Stimulated activated effector memory CD8-positive, alpha-beta T cell treated with anti-CD3 and anti-CD28 coated beads, Interleukin-12 subunit alpha, Interleukin-12 subunit beta, amount 100 ng/mL, for 72 hours (primary cell): ENCODE measurements around the gene TTYH1.
"Not testable (repeated sequence)": the region's sequence is repeated elsewhere in the genome, so short reads cannot be mapped to it uniquely, and the experiment has no call there.

ENCODE experiments used
- ATAC-seq: fragments of 150-1000 bp; cut with Tn5 transposase; 2 replicates; pipeline ENCODE4 v1.10.0; 2021
- DNase-seq, 2 donors: peaks; one replicate each; pipeline ENCODE4 v3.0.0; 2021 to 2022; ENCODE audit warnings: low spot score in 2 of 2
- H3K27ac Mint-ChIP-seq: one replicate; pipeline ENCODE4 v1.8.0; 2022; ENCODE audit warnings: mild to moderate bottlenecking, mixed read lengths
- H3K36me3 Mint-ChIP-seq: one replicate; pipeline ENCODE4 v1.8.0; 2022; ENCODE audit warnings: mild to moderate bottlenecking, mixed read lengths
- H3K4me1 Mint-ChIP-seq: one replicate; pipeline ENCODE4 v1.8.0; 2022; ENCODE audit warnings: mixed read lengths
- H3K4me3 Mint-ChIP-seq: one replicate; pipeline ENCODE4 v1.8.0; 2022; ENCODE audit warnings: mild to moderate bottlenecking, mixed read lengths
- H3K9me3 Mint-ChIP-seq: one replicate; pipeline ENCODE4 v1.8.0; 2022; ENCODE audit warnings: mixed read lengths

The TTYH1 gene

GRCh38 chr19:54436628-54437252, 21.5 kb downstream of the TTYH1 start:
- Mint-ChIP-seq H3K27ac (peak overlapping the region; percentile 54), H3K36me3 (peaks cover 34% of the 10 kb centered on the region), H3K9me3 (no peaks in the 10 kb centered on the region), H3K4me1 (peaks cover 15% of the 10 kb centered on the region), H3K4me3 (no peak overlapping the region)
- DNase-seq (no peak), ATAC-seq (no peak)

GRCh38 chr19:54439174-54439851, 24.0 kb downstream of the TTYH1 start:
- peak; percentile 44 for ATAC-seq
- DNase-seq, result no peak

GRCh38 chr19:54440641-54441040, 25.4 kb downstream of the TTYH1 start:
- DNase-seq, result no peak
- H3K9me3 Mint-ChIP-seq, result no peaks in the 10 kb centered on the region
- H3K4me3 Mint-ChIP-seq, result no peak overlapping the region
- peaks cover 8% of the 10 kb centered on the region for H3K4me1 Mint-ChIP-seq
- H3K27ac Mint-ChIP-seq, result no peak overlapping the region
- peaks cover 70% of the 10 kb centered on the region for H3K36me3 Mint-ChIP-seq
- ATAC-seq, result no peak

More at GRCh38 chr19:54439174-54439851, 24.0 kb downstream of the TTYH1 start:
- no peaks in the 10 kb centered on the region for H3K9me3 Mint-ChIP-seq
- peaks cover 57% of the 10 kb centered on the region for H3K36me3 Mint-ChIP-seq
- no peak overlapping the region for H3K4me3 Mint-ChIP-seq
- H3K4me1 Mint-ChIP-seq, result peaks cover 15% of the 10 kb centered on the region
- H3K27ac Mint-ChIP-seq, result no peak overlapping the region

- DNase-seq, result no peak
- peaks cover 78% of the 10 kb centered on the region for H3K36me3 Mint-ChIP-seq
- no peak for ATAC-seq
- H3K4me3 Mint-ChIP-seq, result no peak overlapping the region
- no peaks in the 10 kb centered on the region for H3K9me3 Mint-ChIP-seq
- H3K27ac Mint-ChIP-seq, result no peak overlapping the region
- H3K4me1 Mint-ChIP-seq, result peaks cover 14% of the 10 kb centered on the region
These were observed 29.5 kb downstream of the TTYH1 start for GRCh38 chr19:54444737-54445136.

- not testable (repeated sequence) for H3K27ac Mint-ChIP-seq, ATAC-seq, DNase-seq, H3K9me3 Mint-ChIP-seq
- peak overlapping the region; percentile 98 for H3K4me3 Mint-ChIP-seq
- H3K36me3 Mint-ChIP-seq, result peaks cover 81% of the 10 kb centered on the region
- H3K4me1 Mint-ChIP-seq, result peaks cover 31% of the 10 kb centered on the region
These were observed 31.1 kb downstream of the TTYH1 start for GRCh38 chr19:54446349-54446748.

- Mint-ChIP-seq H3K4me3 (peak overlapping the region; percentile 98), H3K9me3 (no peaks in the 10 kb centered on the region), H3K4me1 (peaks cover 37% of the 10 kb centered on the region), H3K27ac (peak overlapping the region; percentile 98), H3K36me3 (peaks cover 81% of the 10 kb centered on the region)
- peak; percentile 19 for ATAC-seq
- DNase-seq, result peak in 1 of 2 donors; percentile 75
These were observed 32.9 kb downstream of the TTYH1 start for GRCh38 chr19:54448040-54448773.

- DNase-seq (peak; percentile 97 to 98), ATAC-seq (peak; percentile 95)
- H3K36me3 Mint-ChIP-seq, result peaks cover 84% of the 10 kb centered on the region
- H3K9me3 Mint-ChIP-seq, result no peaks in the 10 kb centered on the region
- H3K4me1 Mint-ChIP-seq, result peaks cover 39% of the 10 kb centered on the region
- peak within 1 kb of the TSS; percentile 98 for H3K4me3 Mint-ChIP-seq
- H3K27ac Mint-ChIP-seq, result peak within 1 kb of the TSS; percentile 98
These were observed 33.8 kb downstream of the TTYH1 start, which contains the start of gene LENG8 for GRCh38 chr19:54448774-54449700. Gene LENG8, plus strand, starts transcription at chr19:54449199. Its CDS starts 2,146 bp downstream, at chr19:54451345.

GRCh38 chr19:54449701-54450069, 34.4 kb downstream of the TTYH1 start:
- Mint-ChIP-seq H3K36me3 (peaks cover 84% of the 10 kb centered on the region), H3K4me1 (peaks cover 39% of the 10 kb centered on the region), H3K9me3 (no peaks in the 10 kb centered on the region), H3K4me3 (peak overlapping the region; percentile 98), H3K27ac (peak overlapping the region; percentile 98)
- ATAC-seq (no peak), DNase-seq (no peak)

- Mint-ChIP-seq H3K9me3 (no peaks in the 10 kb centered on the region), H3K27ac (peak overlapping the region; percentile 98), H3K4me1 (peaks cover 39% of the 10 kb centered on the region), H3K4me3 (peak overlapping the region; percentile 98), H3K36me3 (peaks cover 86% of the 10 kb centered on the region)
- DNase-seq (no peak), ATAC-seq (no peak)
These were observed 36.1 kb downstream of the TTYH1 start for GRCh38 chr19:54451331-54451871.

- H3K9me3 Mint-ChIP-seq, result no peaks in the 10 kb centered on the region
- ATAC-seq (no peak), DNase-seq (no peak)
- no peak overlapping the region for H3K4me3 Mint-ChIP-seq
- H3K36me3 Mint-ChIP-seq, result peaks cover 92% of the 10 kb centered on the region
- H3K27ac Mint-ChIP-seq, result peak overlapping the region; percentile 98
- peaks cover 36% of the 10 kb centered on the region for H3K4me1 Mint-ChIP-seq
These were observed 36.7 kb downstream of the TTYH1 start for GRCh38 chr19:54451997-54452396.

GRCh38 chr19:54452626-54453025, 37.4 kb downstream of the TTYH1 start:
- no peak for ATAC-seq
- Mint-ChIP-seq H3K4me1 (peaks cover 33% of the 10 kb centered on the region), H3K4me3 (no peak overlapping the region), H3K9me3 (no peaks in the 10 kb centered on the region), H3K27ac (peak overlapping the region; percentile 71), H3K36me3 (peaks cover 98% of the 10 kb centered on the region)
- no peak for DNase-seq

- H3K36me3 Mint-ChIP-seq, result peaks cover 100% of the 10 kb centered on the region
- no peak overlapping the region for H3K4me3 Mint-ChIP-seq
- ATAC-seq (no peak), DNase-seq (no peak)
- no peaks in the 10 kb centered on the region for H3K9me3 Mint-ChIP-seq
- peaks cover 38% of the 10 kb centered on the region for H3K4me1 Mint-ChIP-seq
- H3K27ac Mint-ChIP-seq, result peak overlapping the region; percentile 71
These were observed 38.9 kb downstream of the TTYH1 start for GRCh38 chr19:54453921-54454780.

GRCh38 chr19:54454781-54455675, 39.8 kb downstream of the TTYH1 start:
- peaks cover 43% of the 10 kb centered on the region for H3K4me1 Mint-ChIP-seq
- ATAC-seq, result no peak
- H3K9me3 Mint-ChIP-seq, result no peaks in the 10 kb centered on the region
- H3K4me3 Mint-ChIP-seq, result no peak overlapping the region
- DNase-seq, result no peak
- no peak overlapping the region for H3K27ac Mint-ChIP-seq
- peaks cover 100% of the 10 kb centered on the region for H3K36me3 Mint-ChIP-seq
